IMR-90 (cell line): Measurements from ENCODE around the gene MAFB. TPM values are rescaled to one million over a fixed set of nuclear protein-coding genes. Genes with fewer than 3 reads are reported as not detected.

Experiments used
- ATAC-seq: fragments of 200-7000 bp; cut with Tn5 transposase; 2 replicates; pipeline ENCODE4 v1.9.1; 2020; ENCODE audit warnings: low read depth, mild to moderate bottlenecking, moderate library complexity
- BruUV-seq: library from RNA; stranded (reverse); fragments of 400-500 nt; replicated peaks from 2 replicates; lab custom pipeline; 2021; lab: Mats Ljungman, UMichigan
- CTCF ChIA-PET: fragments of 300-600 bp; formaldehyde crosslinking; extraction: SDS; loops from one replicate; lab custom pipeline; 2021; ENCODE audit warnings: antibody characterized with exemption; lab: Yijun Ruan, JAX
- POLR2A ChIA-PET: fragments of 300-600 bp; sonication (Branson Sonifier 250); formaldehyde crosslinking; loops from one replicate; lab custom pipeline; 2022; ENCODE audit warnings: antibody characterized with exemption; ENCODE audit not compliant: unreplicated experiment; lab: Charles Lee
- DNase-seq: peaks from one replicate; pipeline ENCODE4 v3.0.0; 2013
- H2AFZ ChIP-seq: replicated peaks from 2 replicates; pipeline ENCODE3; 2013; ENCODE audit warnings: low read length, mild to moderate bottlenecking; ENCODE audit not compliant: poor library complexity
- H2AK5ac ChIP-seq: 2 replicates; pipeline ENCODE4 v1.6.1; 2013; ENCODE audit warnings: low read depth, low read length, inconsistent platforms
- H2AK9ac ChIP-seq: replicated peaks from 2 replicates; pipeline ENCODE3; 2013; ENCODE audit warnings: mild to moderate bottlenecking, low read depth, low read length, moderate library complexity; ENCODE audit not compliant: poor library complexity
- H2BK120ac ChIP-seq: 2 replicates; pipeline ENCODE4 v1.6.1; 2013; ENCODE audit warnings: low read depth, low read length, inconsistent platforms
- H2BK15ac ChIP-seq: 3 replicates; pipeline ENCODE4 v1.6.1; 2013; ENCODE audit warnings: low read depth, low read length, inconsistent platforms
- H2BK20ac ChIP-seq: 2 replicates; pipeline ENCODE4 v1.6.1; 2013; ENCODE audit warnings: low read depth, mild to moderate bottlenecking, inconsistent platforms, low read length, moderate library complexity
- H2BK5ac ChIP-seq: 2 replicates; pipeline ENCODE4 v1.6.1; 2013; ENCODE audit warnings: mild to moderate bottlenecking, low read depth, low read length, inconsistent platforms; ENCODE audit not compliant: poor library complexity, severe bottlenecking
- H3K14ac ChIP-seq: replicated peaks from 2 replicates; pipeline ENCODE4 v1.6.1; 2013; ENCODE audit warnings: low read depth, low read length, inconsistent platforms
- H3K18ac ChIP-seq: 2 replicates; pipeline ENCODE4 v1.6.1; 2013; ENCODE audit warnings: low read depth, low read length, control low read depth
- H3K23ac ChIP-seq: 2 replicates; pipeline ENCODE4 v1.6.1; 2013; ENCODE audit warnings: low read depth, low read length, inconsistent platforms
- H3K27ac ChIP-seq: 2 replicates; pipeline ENCODE4 v1.5.1; 2013; ENCODE audit warnings: mild to moderate bottlenecking, control low read depth, low read length; ENCODE audit not compliant: insufficient read depth
- H3K27me3 ChIP-seq: 2 replicates; pipeline ENCODE4 v1.6.1; 2013; ENCODE audit warnings: low read length; ENCODE audit not compliant: control insufficient read depth, insufficient read depth
- H3K36me3 ChIP-seq: 2 replicates; pipeline ENCODE4 v1.6.1; 2013; ENCODE audit warnings: low read length, mixed read lengths; ENCODE audit not compliant: control insufficient read depth, insufficient read depth
- H3K4ac ChIP-seq: 2 replicates; pipeline ENCODE4 v1.6.1; 2013; ENCODE audit warnings: low read depth, low read length, inconsistent platforms
- H3K4me1 ChIP-seq: 2 replicates; pipeline ENCODE4 v1.6.1; 2013; ENCODE audit warnings: low read length, mixed read lengths; ENCODE audit not compliant: control insufficient read depth, insufficient read depth
- H3K4me2 ChIP-seq: 2 replicates; pipeline ENCODE4 v1.6.1; 2013; ENCODE audit warnings: low read depth, mild to moderate bottlenecking, control low read depth, low read length, moderate library complexity
- H3K4me3 ChIP-seq: 2 replicates; pipeline ENCODE4 v1.5.1; 2013; ENCODE audit warnings: low read depth, mild to moderate bottlenecking, control low read depth, low read length, moderate library complexity; ENCODE audit not compliant: insufficient read depth
- H3K56ac ChIP-seq: 2 replicates; pipeline ENCODE4 v1.6.1; 2013; ENCODE audit warnings: low read length, inconsistent platforms; ENCODE audit not compliant: insufficient read depth; ENCODE audit errors: extremely low read depth
- H3K79me1 ChIP-seq, 2 experiments: 2 replicates each; pipeline ENCODE4 v1.6.1; 2013; ENCODE audit warnings: low read length in 2 of 2, inconsistent platforms in 1 of 2, low read depth in 1 of 2
- H3K9ac ChIP-seq: 2 replicates; pipeline ENCODE4 v1.6.1; 2013; ENCODE audit warnings: low read depth, low read length, control low read depth
- H3K9me1 ChIP-seq: 2 replicates; pipeline ENCODE4 v1.6.1; 2013; ENCODE audit warnings: low read length, inconsistent platforms; ENCODE audit not compliant: insufficient read depth
- H3K9me3 ChIP-seq: 2 replicates; pipeline ENCODE4 v1.6.1; 2013; ENCODE audit warnings: low read length; ENCODE audit not compliant: control insufficient read depth, insufficient read depth
- H4K20me1 ChIP-seq: 2 replicates; pipeline ENCODE4 v1.6.1; 2013; ENCODE audit warnings: low read length, inconsistent platforms; ENCODE audit not compliant: insufficient read depth
- H4K5ac ChIP-seq: 2 replicates; pipeline ENCODE4 v1.6.1; 2013; ENCODE audit warnings: mild to moderate bottlenecking, low read depth, low read length, control low read depth
- H4K8ac ChIP-seq, 2 experiments: 2 replicates each; pipeline ENCODE4 v1.6.1; 2013; ENCODE audit warnings: low read depth in 2 of 2, low read length in 2 of 2, control low read depth in 1 of 2, inconsistent platforms in 1 of 2
- H4K91ac ChIP-seq: 2 replicates; pipeline ENCODE4 v1.6.1; 2013; ENCODE audit warnings: low read depth, low read length, inconsistent platforms; ENCODE audit not compliant: insufficient read depth
- CEBPB ChIP-seq: IDR thresholded peaks from 2 replicates; pipeline ENCODE4 v1.6.1; 2012; ENCODE audit warnings: low read depth, low read length, improper control_type of control experiment
- CHD1 ChIP-seq: IDR thresholded peaks from 2 replicates; pipeline ENCODE4 v1.6.1; 2012; ENCODE audit warnings: low read depth, low read length, improper control_type of control experiment
- FOS ChIP-seq: fragments of 150-350 bp; IDR thresholded peaks from 2 replicates; pipeline ENCODE4 v1.6.1; 2016; ENCODE audit warnings: low read depth, low read length
- MAZ ChIP-seq: IDR thresholded peaks from 2 replicates; pipeline ENCODE4 v1.6.1; 2012; ENCODE audit warnings: low read depth, mild to moderate bottlenecking, low read length, improper control_type of control experiment, moderate library complexity, borderline replicate concordance
- RCOR1 ChIP-seq: IDR thresholded peaks from 2 replicates; pipeline ENCODE4 v1.6.1; 2012; ENCODE audit warnings: mild to moderate bottlenecking, low read length, improper control_type of control experiment; ENCODE audit not compliant: insufficient replicate concordance
- USF2 ChIP-seq: fragments of 150-350 bp; IDR thresholded peaks from 2 replicates; pipeline ENCODE4 v1.6.1; 2017; ENCODE audit warnings: mild to moderate bottlenecking, antibody characterized with exemption, low read length, low read depth
- WGBS, 2 experiments: methylation state at CpG; one replicate each; pipeline versions ENCODE4 v1.1.5 to v1.1.7; 2013; ENCODE audit warnings: missing lambda C conversion rate in 2 of 2; ENCODE audit not compliant: insufficient read length in 1 of 2; ENCODE audit errors: extremely low coverage in 2 of 2; 5-methylcytosine and 5-hydroxymethylcytosine counted together
- dilution Hi-C: fragments of 300-500 bp; cut with HindIII; formaldehyde crosslinking; loops from one replicate; pipeline ENCODE4 v1.14.3; 2018; ENCODE audit warnings: low sequenced_read_pairs; ENCODE audit not compliant: unreplicated experiment
- in situ Hi-C: fragments of 300-500 bp; cut with MboI; formaldehyde crosslinking; loops from 3 replicates; pipeline ENCODE4 v1.14.3; 2019; ENCODE audit warnings: low sequenced_read_pairs, inconsistent platforms, mixed read lengths
- intact Hi-C: fragments of 100-400 bp; cut with micrococcal nuclease; formaldehyde crosslinking; loops from 2 replicates; pipeline ENCODE4 v1.10.0; 2022
- polyA plus RNA-seq, 3 experiments: library from polyadenylated mRNA; depleted of rRNA; stranded (reverse); fragments of >200 nt; gene quantifications; 2 replicates each; pipeline ENCODE4 v1.2.3, GENCODE V29; 2012; ENCODE audit warnings: low replicate concordance in 1 of 3
- total RNA-seq: library from RNA; depleted of rRNA; stranded (reverse); fragments of >200 nt; gene quantifications from 2 replicates; pipeline ENCODE4 v1.2.3, GENCODE V29; 2012
- TF ChIP-seq, protein P1 (sequence below): fragments of 150-350 bp; IDR thresholded peaks from 2 replicates; pipeline ENCODE4 v1.6.1; 2016; ENCODE audit warnings: low read depth, mild to moderate bottlenecking, low read length, moderate library complexity, borderline replicate concordance

MAFB gene
- total and polyA plus RNA-seq, 2 of the 4 experiments (the other 2 are of a cell fraction), result 0.07 TPM; not detected in 1

DNA sequence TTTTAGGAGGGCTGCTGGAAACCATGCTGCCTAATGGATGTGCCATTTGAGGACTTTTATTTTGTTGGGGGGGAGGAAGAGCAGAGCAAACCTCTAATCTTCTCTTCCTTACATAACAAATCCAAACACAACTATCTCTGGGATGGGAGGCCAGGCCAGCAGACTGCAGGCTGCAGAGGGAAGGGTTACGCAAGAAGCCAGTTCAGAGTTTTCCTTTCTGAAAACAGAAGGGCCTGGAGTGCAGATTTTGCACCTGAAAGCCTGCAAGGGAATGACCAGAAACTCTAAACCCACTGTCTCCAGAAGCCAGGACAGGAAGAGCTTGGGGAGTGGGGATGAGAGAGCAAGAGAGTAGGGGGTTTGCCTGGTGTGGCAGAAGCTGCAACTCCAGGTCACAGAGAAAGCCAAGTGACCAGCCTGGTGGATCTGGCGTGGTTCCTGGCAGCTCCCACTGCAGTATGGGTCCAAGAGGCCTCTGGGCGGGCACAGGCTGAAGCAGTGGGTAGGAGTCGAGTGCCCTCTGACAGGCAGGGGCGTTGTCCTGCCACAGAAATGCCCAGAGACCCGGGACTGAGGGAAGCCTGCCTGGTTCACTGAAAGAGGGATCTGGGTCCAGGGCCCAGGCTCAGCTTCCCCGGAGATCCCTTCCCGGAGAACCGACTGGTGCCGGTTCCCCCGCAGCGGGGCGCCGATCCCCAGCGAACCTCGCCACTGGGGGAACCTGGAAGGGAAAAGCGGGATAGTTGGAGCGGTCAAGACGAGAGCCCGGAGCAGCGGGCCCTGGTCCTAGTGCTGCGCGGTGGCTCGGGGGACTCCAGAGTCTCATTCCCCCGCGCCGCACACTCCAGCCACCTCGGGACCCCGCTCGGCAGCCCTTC is 6.7 kb downstream of the MAFB start:
- CTCF ChIA-PET, result no interaction called here
- intact Hi-C loops (no loop called here), in situ Hi-C loops (loop anchor here (25.0 kb wide), 1 partner anchor 795 kb away; no protein-coding TSS in a partner anchor), dilution Hi-C loops (no loop called here)
- Histone ChIP-seq H2BK120ac (no peak overlapping the region), H4K8ac (no peak overlapping the region), H3K23ac (no peak overlapping the region), H3K4me1 (peaks cover 2% of the 10 kb centered on the region; the same call in 1 of the 2 replicates), H3K9ac (no peak overlapping the region), H3K27me3 (peaks cover 69% of the 10 kb centered on the region), H2AK9ac (no peak overlapping the region), H3K4me2 (no peak overlapping the region; the same call in 1 of the 2 replicates), H3K4me3 (no peak overlapping the region), H4K91ac (no peak overlapping the region), H3K4ac (no peak overlapping the region), H3K14ac (no peak overlapping the region), H3K9me1 (no peaks in the 10 kb centered on the region), H2AK5ac (no peak overlapping the region), H3K56ac (no peak overlapping the region), H3K79me1 (no peaks in the 10 kb centered on the region), H2BK20ac (no peak overlapping the region), H4K20me1 (no peaks in the 10 kb centered on the region), H3K27ac (no peak overlapping the region), H2BK5ac (no peak overlapping the region), H2AFZ (no peak overlapping the region), H3K9me3 (no peaks in the 10 kb centered on the region), H2BK15ac (no peak overlapping the region), H4K5ac (no peak overlapping the region), H3K18ac (no peak overlapping the region), H3K36me3 (no peaks in the 10 kb centered on the region)
- POLR2A ChIA-PET, result no interaction called here
- BruUV-seq, result no TSS peak
- ATAC-seq (peak; percentile 56; the same call in 1 of the 2 replicates), DNase-seq (no peak)
- TF ChIP-seq MAZ, result no peak
- no peak for TF ChIP-seq FOS
- no peak for TF ChIP-seq RCOR1
- no peak for TF ChIP-seq USF2
- TF ChIP-seq, protein P1, sequence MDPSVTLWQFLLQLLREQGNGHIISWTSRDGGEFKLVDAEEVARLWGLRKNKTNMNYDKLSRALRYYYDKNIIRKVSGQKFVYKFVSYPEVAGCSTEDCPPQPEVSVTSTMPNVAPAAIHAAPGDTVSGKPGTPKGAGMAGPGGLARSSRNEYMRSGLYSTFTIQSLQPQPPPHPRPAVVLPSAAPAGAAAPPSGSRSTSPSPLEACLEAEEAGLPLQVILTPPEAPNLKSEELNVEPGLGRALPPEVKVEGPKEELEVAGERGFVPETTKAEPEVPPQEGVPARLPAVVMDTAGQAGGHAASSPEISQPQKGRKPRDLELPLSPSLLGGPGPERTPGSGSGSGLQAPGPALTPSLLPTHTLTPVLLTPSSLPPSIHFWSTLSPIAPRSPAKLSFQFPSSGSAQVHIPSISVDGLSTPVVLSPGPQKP, result no peak
- TF ChIP-seq CHD1, result no peak
- TF ChIP-seq CEBPB, result peak; percentile 59
- 67% methylated on average over 1 of the region's 30 CpGs; no CpG with 5 or more reads in 1 of the 2 experiments for WGBS, 2 experiments
